Measurements from ENCODE around the gene GLG1.

The GLG1 gene

DNA sequence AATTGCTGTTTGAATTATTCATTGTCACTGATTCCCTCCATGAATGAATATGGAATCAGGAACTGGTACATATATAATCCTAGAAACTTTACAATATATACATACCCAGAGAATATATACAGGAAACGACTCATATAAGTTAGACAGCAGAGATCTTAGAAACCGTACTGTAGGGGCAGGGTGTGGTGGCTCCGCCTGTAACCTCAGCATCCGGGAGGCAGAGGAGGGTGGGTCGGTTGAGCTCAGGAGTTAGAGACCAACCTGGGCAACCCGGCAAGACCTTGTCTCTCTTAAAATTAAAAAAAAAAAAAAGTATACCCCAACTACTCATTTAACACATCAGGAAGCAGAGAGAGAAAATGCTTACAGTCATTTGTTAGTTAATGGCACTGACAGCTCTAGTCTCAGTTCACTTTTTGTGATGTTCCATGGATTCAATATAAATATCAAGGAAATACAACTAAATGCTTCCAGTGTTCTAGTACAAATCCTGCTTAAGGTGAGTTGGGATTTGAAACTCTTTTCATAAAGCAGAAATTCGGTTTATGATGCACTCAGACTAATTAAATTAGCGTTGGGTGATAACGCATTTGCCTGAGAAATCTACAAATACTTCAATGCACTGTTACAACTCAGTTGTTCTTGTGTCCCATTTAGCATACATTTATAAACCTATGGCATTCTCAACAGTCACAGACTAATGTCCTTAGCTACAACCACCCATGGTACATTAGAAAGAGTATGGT, 5.6 kb downstream of the GLG1 start:
- Histone ChIP-seq H3K4me3 (no peak overlapping the region), H3K27ac (no peak overlapping the region)
- TF ChIP-seq, protein P1, sequence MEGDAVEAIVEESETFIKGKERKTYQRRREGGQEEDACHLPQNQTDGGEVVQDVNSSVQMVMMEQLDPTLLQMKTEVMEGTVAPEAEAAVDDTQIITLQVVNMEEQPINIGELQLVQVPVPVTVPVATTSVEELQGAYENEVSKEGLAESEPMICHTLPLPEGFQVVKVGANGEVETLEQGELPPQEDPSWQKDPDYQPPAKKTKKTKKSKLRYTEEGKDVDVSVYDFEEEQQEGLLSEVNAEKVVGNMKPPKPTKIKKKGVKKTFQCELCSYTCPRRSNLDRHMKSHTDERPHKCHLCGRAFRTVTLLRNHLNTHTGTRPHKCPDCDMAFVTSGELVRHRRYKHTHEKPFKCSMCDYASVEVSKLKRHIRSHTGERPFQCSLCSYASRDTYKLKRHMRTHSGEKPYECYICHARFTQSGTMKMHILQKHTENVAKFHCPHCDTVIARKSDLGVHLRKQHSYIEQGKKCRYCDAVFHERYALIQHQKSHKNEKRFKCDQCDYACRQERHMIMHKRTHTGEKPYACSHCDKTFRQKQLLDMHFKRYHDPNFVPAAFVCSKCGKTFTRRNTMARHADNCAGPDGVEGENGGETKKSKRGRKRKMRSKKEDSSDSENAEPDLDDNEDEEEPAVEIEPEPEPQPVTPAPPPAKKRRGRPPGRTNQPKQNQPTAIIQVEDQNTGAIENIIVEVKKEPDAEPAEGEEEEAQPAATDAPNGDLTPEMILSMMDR (IDR thresholded peaks at IDR 0.05), result no peak
- no peak for DNase-seq (ENCODE audit: low spot score)

DNA sequence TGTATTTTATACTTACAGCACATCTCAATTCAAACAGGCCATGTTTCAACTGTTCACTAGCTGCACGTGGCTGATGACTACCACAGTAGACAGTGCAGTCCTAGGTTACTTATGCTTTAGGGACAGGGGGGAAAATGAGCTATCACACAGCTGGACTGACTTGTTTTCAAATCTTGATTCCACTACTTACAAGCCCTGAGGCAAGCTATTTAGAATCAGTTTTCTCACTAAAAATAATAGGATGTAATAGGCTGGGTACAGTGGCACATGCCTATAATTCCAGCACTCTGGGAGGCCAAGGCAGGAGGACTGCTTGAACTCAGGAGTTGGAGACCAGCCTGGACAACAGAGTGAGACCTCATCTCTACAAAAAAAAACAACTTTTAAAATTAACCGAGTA, 10.3 kb downstream of the GLG1 start:
- TF ChIP-seq, protein P1 (IDR thresholded peaks at IDR 0.05), result no peak
- no peak overlapping the region for H3K27ac ChIP-seq
- H3K4me3 ChIP-seq, result no peak overlapping the region
- DNase-seq (ENCODE audit: low spot score), result no peak

DNA sequence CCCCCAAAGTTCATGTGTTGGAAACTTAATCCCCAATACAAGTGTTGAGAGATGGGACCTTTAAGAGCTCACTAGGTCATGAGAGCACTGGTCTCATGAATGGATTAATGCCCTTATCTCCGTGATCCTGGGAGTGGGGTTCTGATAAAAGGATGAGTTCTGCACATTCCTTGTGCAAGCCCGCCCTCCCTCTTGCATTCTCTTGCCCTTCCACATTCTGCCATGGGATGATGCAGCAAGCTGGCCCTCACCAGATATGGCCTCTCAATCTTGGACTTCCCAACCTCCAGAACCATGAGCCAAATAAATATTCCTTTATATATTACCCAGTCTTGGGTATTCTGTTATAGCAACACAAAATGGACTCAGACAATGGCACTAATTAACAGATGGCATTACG, 14.1 kb downstream of the GLG1 start:
- H3K4me3 ChIP-seq, result no peak overlapping the region
- no peak overlapping the region for H3K27ac ChIP-seq
- no peak for DNase-seq (ENCODE audit: low spot score)
- TF ChIP-seq, protein P1 (IDR thresholded peaks at IDR 0.05), result no peak

DNA sequence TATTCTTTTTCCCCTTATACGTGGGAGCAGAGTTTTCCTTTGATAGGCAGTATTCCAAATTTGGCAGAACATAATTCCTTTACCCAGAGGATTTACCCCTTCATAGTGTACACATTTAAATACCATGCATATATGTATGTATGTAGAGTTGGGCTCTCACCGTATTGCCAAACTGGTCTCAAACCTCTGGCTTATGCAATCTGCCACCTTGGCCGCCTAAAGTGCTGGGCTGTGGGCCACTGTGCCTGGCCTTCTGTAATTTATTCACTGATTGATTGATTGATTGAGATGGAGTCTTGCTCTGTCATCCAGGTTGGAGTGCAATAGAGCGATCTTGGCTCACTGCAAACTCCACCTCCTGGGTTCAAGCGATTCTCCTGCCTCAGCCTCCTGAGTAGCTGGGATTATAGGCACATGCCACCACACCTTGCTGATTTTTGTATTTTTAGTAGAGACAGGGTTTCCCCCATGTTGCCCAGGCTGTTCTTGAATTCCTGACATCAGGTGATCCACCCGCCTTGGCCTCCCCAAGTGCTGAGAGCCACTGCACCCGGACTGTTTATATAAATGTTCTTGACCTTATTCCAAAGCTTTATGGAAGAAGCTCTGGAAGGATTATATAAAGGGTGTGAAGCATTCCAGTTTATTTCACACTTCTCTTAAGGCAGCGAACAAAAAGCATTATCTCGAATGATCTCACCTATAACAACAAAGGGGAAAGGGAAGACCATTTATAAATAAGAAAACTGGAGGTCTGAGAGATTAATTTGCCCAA, 14.9 kb downstream of the GLG1 start:
- TF ChIP-seq, protein P1 (IDR thresholded peaks at IDR 0.05), result no peak
- H3K27ac ChIP-seq, result no peak overlapping the region
- no peak for DNase-seq (ENCODE audit: low spot score)
- no peak overlapping the region for H3K4me3 ChIP-seq

DNA sequence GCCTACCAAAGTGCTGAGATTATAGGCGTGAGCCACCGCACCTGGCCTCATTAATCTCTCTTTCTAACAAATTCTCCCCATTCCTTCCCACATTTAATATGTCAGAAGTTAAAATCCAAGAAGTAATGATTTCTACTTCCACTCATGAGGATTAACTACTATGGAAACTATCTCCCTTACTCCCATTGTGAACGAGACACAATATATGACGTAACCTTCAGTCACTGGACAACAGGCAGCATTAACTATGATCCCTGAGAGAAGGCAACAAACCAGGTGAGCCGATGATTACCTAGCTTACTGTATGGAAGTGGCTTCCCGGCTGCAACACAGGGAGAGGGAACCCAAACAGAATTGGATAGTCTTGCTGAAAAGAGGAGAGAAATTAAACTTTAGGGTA, 20.0 kb downstream of the GLG1 start:
- Histone ChIP-seq H3K4me3 (no peak overlapping the region), H3K27ac (no peak overlapping the region)
- DNase-seq (ENCODE audit: low spot score), result no peak
- TF ChIP-seq, protein P1 (IDR thresholded peaks at IDR 0.05), result no peak

DNA sequence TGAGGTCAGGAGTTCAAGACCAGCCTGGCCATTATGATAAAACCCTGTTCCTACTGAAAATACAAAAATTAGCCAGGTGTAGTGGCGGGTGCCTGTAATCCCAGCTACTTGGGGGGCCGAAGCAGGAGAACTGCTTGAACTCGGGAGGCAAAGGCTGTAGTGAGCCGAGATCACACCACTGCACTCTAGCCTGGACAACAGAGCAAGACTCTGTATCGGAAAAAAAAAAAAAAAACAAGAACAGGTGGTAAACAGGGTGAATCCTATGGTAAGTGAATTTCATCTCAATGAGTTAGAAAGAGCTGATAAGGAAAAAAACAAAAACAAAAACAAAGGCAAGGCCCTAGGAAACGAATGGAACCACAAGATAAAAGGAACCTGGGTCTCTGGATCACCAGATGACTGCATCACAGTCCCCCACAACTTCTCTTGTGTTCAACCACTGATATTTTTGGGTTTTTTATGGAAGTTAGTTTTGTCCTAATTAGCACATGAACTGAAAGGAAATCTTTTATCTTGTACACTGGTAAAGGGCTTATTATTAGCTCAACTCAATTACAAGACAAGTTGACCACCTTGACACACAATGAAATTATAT, 21.0 kb downstream of the GLG1 start:
- TF ChIP-seq, protein P1 (IDR thresholded peaks at IDR 0.05), result no peak
- no peak overlapping the region for H3K27ac ChIP-seq
- no peak overlapping the region for H3K4me3 ChIP-seq
- no peak for DNase-seq (ENCODE audit: low spot score)

All from coronary artery (tissue), 2 donors.